HFF-Myc (cell line): Measurements from ENCODE around the gene CCDC66.
"Not testable (repeated sequence)": the region's sequence is repeated elsewhere in the genome, so short reads cannot be mapped to it uniquely, and the experiment has no call there.

Source experiments
- DNase-seq: peaks from one replicate; pipeline ENCODE4 v3.0.0-alpha.2; 2011; ENCODE audit warnings: low read depth; ENCODE audit errors: extremely low read depth
- H3K4me3 ChIP-seq: replicated peaks from 2 replicates; pipeline ENCODE4 v1.5.1; 2011; ENCODE audit warnings: low read depth, mild to moderate bottlenecking, control low read depth, low read length
- TF ChIP-seq, protein P1 (sequence below): IDR thresholded peaks from 2 replicates; pipeline ENCODE4 v1.5.1; 2012; ENCODE audit warnings: mild to moderate bottlenecking, low read depth, low read length, control low read depth; ENCODE audit errors: missing control alignments

Gene CCDC66

DNA sequence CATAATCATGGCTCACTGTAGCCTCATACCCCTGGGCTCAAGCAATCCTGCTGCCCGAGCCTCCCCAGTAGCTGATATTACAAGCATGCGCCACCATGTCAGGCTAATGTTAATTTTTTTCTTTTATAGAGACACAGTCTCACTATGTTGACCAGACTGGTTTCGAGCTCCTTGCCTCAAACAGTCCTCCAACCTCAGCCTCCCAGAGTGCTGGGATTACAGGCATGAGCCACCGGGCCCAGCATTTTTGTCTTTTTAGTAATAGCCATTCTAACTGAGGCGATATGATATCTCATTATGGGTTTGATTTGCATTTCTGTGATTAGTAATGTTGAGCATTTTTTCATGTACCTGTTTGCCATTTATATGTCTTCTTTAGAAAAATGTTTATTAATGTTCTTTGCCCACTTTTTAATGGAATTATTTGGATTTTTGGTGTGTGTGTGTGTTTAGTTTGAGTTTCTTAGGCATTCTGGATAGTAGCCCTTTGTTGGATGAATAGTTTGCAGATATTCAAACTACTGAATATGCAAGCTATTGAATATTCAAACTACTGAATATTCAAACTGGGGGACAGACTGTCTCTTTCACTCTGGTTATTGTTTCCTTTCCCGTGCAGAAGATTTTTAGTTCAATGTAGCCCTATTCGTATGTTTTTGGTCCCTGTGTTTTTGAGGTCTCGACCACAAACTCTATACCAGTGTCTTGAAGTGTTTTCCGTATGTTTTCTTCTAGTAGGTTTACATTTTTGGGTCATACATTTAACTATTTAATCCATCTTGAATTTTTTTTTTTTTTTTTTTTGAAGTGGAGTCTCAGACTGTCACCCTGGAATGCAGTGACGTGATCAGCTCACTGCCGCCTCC lies 39.2 kb downstream of the CCDC66 start:
- no peak for DNase-seq
- TF ChIP-seq, protein P1, sequence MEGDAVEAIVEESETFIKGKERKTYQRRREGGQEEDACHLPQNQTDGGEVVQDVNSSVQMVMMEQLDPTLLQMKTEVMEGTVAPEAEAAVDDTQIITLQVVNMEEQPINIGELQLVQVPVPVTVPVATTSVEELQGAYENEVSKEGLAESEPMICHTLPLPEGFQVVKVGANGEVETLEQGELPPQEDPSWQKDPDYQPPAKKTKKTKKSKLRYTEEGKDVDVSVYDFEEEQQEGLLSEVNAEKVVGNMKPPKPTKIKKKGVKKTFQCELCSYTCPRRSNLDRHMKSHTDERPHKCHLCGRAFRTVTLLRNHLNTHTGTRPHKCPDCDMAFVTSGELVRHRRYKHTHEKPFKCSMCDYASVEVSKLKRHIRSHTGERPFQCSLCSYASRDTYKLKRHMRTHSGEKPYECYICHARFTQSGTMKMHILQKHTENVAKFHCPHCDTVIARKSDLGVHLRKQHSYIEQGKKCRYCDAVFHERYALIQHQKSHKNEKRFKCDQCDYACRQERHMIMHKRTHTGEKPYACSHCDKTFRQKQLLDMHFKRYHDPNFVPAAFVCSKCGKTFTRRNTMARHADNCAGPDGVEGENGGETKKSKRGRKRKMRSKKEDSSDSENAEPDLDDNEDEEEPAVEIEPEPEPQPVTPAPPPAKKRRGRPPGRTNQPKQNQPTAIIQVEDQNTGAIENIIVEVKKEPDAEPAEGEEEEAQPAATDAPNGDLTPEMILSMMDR: no peak
- H3K4me3 ChIP-seq: no peak overlapping the region

DNA sequence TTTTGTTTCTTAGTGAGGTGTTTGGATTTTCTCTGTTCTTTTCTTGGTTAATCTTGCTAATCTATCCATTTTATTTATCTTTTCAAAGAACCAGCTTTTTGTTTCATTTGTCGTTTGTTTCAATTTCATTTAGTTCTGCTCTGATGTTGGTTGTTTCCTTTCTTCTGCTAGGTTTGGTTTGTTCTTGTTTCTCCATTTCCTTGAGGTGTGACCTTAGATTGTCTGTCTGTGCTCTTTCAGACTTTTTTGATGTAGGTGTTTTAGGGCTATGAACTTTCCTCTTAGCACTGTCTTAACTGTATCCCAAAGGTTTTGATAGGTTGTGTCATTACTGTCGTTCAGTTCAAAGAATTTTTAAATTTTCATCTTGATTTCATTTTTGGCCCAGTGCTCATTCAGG lies 51.5 kb downstream of the CCDC66 start:
- DNase-seq, H3K4me3 ChIP-seq: not testable (repeated sequence)

DNA sequence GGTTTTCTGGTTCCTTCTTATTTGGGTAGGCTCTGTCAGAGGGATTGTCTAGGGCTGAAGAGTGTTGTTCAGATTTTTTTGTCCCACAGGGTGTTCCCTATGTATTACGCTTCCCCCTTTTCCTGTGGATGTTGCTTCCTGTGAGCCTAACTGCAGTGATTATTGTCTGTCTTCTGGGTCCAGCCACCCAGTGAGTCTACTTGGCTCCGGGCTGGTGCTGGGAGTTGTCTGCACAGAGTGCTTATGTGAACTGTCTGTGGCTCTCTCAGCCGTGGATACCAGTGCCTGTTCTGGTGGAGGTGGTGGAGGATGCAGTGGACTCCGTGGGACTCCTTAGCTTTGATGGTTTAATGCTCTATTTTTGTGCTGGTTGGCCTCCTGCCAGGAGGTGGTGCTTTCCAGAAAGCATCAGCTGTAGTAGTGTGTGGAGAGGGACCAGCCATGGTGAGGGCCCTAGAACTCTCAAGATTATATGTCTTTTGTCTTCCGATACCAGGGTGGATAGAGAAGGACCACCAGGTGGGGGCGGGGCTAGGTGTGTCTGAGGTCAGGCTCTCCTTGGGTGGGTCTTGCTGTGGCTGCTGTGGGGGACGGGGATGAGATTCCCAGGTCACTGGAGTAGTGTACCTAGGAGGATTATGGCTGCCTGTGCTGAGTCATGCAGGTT lies 53.8 kb downstream of the CCDC66 start:
- no peak for DNase-seq
- H3K4me3 ChIP-seq: no peak overlapping the region
- TF ChIP-seq, protein P1: no peak

DNA sequence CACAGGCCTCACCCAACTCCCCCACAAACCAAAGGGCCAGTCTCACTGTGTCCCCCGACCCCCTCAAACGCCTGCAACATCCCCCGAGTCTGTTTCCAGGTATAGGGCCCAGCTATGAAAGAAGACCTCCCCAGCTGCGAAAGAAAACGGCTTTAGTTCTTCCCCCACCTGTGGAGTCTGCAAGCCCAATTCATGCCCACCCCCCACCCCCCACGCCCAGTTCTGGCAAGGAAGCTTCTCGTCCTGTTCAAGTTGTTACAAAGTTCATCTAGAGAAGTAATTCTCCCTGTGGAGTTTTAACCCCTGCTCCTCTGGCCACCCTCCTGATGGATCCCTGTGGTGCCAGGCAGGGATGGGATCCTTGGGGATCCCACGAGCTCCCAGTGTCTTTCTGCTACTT lies 54.4 kb downstream of the CCDC66 start:
- TF ChIP-seq, protein P1: no peak
- H3K4me3 ChIP-seq: no peak overlapping the region
- no peak for DNase-seq

DNA sequence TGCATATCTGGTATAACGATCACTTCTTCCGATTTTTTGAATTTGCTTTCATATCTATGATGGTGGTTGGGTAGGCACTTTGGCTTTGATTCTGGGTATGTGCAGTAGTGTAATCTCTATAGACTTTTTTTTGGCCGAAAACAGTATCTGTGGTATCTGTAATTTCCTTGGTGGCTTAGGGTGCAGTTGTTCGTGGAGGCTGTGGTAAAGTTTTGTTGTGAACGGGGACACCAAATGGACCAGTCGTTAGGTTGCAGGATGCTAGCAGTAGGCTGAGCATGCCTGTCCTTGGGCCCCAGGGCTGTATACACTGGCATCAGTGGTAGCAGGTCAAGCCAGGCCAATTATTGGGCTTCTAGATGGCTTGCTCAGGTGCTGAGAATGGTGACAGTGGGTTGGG lies 55.2 kb downstream of the CCDC66 start:
- TF ChIP-seq, protein P1: no peak
- H3K4me3 ChIP-seq: no peak overlapping the region
- DNase-seq: no peak

DNA sequence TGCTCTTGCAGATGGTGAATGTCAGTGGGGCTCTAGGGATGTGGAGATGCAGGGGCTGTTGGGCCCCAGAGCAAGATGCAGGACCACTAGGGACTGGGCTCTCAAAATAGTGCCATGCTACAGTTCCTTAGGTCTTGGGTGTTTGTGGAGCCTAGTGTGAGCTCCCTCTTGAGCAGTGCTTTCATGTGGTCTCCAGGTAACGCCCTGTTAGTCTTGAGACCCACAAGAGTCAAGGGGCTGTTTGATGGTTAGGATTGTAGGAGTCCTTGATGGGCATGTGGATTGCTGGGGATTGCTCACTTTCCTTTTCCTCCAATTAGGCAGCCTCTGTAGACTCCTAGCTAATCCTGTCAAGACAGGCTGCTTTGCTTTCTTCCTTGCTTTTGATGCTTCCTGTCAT lies 56.0 kb downstream of the CCDC66 start:
- H3K4me3 ChIP-seq: no peak overlapping the region

DNA sequence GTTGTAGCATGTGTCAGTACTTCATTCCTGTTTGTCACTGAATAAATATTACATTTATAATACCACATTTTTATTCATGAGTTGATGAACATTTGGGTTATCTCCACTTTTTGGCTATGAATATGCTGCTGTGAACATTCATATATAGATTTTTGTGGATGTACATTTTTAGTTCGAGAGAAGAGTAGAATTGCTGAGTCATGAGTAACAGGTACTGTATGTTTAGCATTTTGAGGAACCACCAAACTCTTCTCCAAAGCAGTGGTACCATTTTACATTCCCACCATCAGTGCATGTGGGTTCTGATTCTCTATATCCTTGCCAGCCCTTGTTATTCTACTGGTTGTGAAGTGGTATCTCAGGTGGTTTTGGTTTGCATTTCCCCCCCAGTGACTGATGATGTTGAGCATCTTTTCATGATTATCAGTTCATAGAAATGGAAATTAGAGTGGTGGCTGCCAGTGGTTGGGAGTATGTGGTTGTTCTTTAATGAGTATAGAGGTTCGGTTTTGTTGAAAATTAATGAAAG lies 59.6 kb downstream of the CCDC66 start:
- DNase-seq: no peak
- TF ChIP-seq, protein P1: no peak
- no peak overlapping the region for H3K4me3 ChIP-seq

More for the DNA sequence above, 56.0 kb downstream of the CCDC66 start:
- no peak for DNase-seq
- TF ChIP-seq, protein P1: no peak
